Activated CD8-positive, alpha-beta T cell treated with anti-CD3 and anti-CD28 coated beads for 36 hours (primary cell): Measurements from ENCODE around the gene PKLR. TPM values are rescaled to one million over a fixed set of nuclear protein-coding genes. Genes with fewer than 3 reads are reported as not detected.
A peak's percentile ranks its signal among the peaks of the same experiment; 100 is the strongest.

ENCODE experiments used
- ATAC-seq: fragments of 200-7000 bp; cut with Tn5 transposase; one replicate; pipeline ENCODE4 v1.10.0; 2021; ENCODE audit warnings: mild to moderate bottlenecking, moderate library complexity
- CTCF ChIA-PET: fragments of 350-600 bp; sonication (Branson Sonifier 250); formaldehyde crosslinking; loops from one replicate; lab custom pipeline; 2021; ENCODE audit warnings: antibody characterized with exemption; lab: Charles Lee
- POLR2A ChIA-PET: fragments of 350-600 bp; sonication (Branson Sonifier 250); formaldehyde crosslinking; loops from one replicate; lab custom pipeline; 2021; ENCODE audit warnings: antibody characterized with exemption; lab: Charles Lee
- DNase-seq: peaks from one replicate; pipeline ENCODE4 v3.0.0-alpha.2; 2020
- H3K27ac Mint-ChIP-seq: one replicate; pipeline ENCODE4 v1.8.0; 2021; ENCODE audit warnings: mild to moderate bottlenecking, mixed read lengths
- H3K27me3 Mint-ChIP-seq: one replicate; pipeline ENCODE4 v1.8.0; 2021; ENCODE audit warnings: mixed read lengths
- H3K36me3 Mint-ChIP-seq: one replicate; pipeline ENCODE4 v1.8.0; 2021; ENCODE audit warnings: low read depth, mixed read lengths
- H3K4me1 Mint-ChIP-seq: one replicate; pipeline ENCODE4 v1.8.0; 2021; ENCODE audit warnings: low read depth, mixed read lengths
- H3K4me3 Mint-ChIP-seq: one replicate; pipeline ENCODE4 v1.8.0; 2021; ENCODE audit warnings: mild to moderate bottlenecking, moderate library complexity, mixed read lengths
- H3K9me3 Mint-ChIP-seq: one replicate; pipeline ENCODE4 v1.8.0; 2021; ENCODE audit warnings: mixed read lengths
- intact Hi-C: fragments of 100-400 bp; cut with micrococcal nuclease; formaldehyde crosslinking; loops from one replicate; pipeline ENCODE4 v1.10.0; 2022
- total RNA-seq, 2 experiments: library from RNA; stranded (reverse); gene quantifications; one replicate each; pipeline ENCODE4 v1.2.3, GENCODE V29; 2021
- TF ChIP-seq, protein P1 (sequence below): fragments of 200-600 bp; IDR thresholded peaks from one replicate; pipeline ENCODE4 v1.8.0; 2022; ENCODE audit warnings: antibody characterized with exemption, mild to moderate bottlenecking

The PKLR gene
- total RNA-seq, 2 experiments from 2014 or later = not detected

DNA sequence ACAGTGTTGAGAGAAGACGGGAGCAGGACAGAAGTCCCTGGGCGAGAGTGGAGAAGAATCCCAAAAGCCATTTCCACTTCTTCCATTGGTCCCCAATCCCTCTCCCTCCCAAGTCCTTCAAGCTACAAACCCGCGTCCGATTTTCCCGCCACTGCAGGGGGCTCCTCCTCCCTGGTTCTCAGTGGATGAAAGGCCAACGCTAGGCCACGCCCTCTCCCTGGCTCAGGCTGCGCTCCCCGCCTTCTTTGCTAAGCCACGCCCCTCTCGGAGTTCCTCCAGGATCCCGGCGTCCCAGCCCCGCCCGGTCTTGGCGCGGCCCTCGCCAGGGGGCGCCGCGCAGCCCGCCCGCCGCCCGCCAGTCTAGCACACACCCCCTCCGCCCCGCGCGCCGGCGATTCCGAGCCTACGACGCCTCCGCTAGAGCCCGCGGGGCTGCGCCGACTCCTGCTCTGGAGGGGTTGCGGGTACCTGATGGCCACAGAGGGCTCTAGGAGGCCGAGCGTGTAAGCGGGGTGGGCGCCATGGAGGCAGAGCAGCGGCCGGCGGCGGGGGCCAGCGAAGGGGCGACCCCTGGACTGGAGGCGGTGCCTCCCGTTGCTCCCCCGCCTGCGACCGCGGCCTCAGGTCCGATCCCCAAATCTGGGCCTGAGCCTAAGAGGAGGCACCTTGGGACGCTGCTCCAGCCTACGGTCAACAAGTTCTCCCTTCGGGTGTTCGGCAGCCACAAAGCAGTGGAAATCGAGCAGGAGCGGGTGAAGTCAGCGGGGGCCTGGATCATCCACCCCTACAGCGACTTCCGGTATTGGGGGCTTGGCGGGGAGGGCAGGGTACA lies 24.0 kb downstream of the PKLR start, which contains the start of gene HCN3:
HCN3 (plus strand) TSS at position 394 of the 832 bp plus-strand sequence; CDS start at position 522, 128 bp downstream.
- Mint-ChIP-seq H3K27me3 (no peaks in the 10 kb centered on the region), H3K36me3 (peaks cover 7% of the 10 kb centered on the region), H3K27ac (no peak within 1 kb of the TSS), H3K4me3 (peak within 1 kb of the TSS; percentile 54), H3K9me3 (no peaks in the 10 kb centered on the region), H3K4me1 (peaks cover 29% of the 10 kb centered on the region)
- DNase-seq (peak; percentile 96), ATAC-seq (peak; percentile 72)
- intact Hi-C loops = loop anchor here (5.0 kb wide), 1 partner anchor 45 kb away; the partner anchor contains the start of gene RUSC1
- POLR2A ChIA-PET = interaction anchor here (0.7 to 2.1 kb wide), 3 partner anchors 10 to 32 kb away, joined by 3 to 7 read pairs (median 3); no protein-coding TSS in a partner anchor
- TF ChIP-seq, protein P1, sequence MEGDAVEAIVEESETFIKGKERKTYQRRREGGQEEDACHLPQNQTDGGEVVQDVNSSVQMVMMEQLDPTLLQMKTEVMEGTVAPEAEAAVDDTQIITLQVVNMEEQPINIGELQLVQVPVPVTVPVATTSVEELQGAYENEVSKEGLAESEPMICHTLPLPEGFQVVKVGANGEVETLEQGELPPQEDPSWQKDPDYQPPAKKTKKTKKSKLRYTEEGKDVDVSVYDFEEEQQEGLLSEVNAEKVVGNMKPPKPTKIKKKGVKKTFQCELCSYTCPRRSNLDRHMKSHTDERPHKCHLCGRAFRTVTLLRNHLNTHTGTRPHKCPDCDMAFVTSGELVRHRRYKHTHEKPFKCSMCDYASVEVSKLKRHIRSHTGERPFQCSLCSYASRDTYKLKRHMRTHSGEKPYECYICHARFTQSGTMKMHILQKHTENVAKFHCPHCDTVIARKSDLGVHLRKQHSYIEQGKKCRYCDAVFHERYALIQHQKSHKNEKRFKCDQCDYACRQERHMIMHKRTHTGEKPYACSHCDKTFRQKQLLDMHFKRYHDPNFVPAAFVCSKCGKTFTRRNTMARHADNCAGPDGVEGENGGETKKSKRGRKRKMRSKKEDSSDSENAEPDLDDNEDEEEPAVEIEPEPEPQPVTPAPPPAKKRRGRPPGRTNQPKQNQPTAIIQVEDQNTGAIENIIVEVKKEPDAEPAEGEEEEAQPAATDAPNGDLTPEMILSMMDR = peak; percentile 73
- CTCF ChIA-PET = interaction anchor here (0.8 to 18.9 kb wide), 9 partner anchors 10 to 65 kb away, joined by 3 to 232 read pairs (median 4); partner anchors contain the start of genes FDPS and RUSC1

DNA sequence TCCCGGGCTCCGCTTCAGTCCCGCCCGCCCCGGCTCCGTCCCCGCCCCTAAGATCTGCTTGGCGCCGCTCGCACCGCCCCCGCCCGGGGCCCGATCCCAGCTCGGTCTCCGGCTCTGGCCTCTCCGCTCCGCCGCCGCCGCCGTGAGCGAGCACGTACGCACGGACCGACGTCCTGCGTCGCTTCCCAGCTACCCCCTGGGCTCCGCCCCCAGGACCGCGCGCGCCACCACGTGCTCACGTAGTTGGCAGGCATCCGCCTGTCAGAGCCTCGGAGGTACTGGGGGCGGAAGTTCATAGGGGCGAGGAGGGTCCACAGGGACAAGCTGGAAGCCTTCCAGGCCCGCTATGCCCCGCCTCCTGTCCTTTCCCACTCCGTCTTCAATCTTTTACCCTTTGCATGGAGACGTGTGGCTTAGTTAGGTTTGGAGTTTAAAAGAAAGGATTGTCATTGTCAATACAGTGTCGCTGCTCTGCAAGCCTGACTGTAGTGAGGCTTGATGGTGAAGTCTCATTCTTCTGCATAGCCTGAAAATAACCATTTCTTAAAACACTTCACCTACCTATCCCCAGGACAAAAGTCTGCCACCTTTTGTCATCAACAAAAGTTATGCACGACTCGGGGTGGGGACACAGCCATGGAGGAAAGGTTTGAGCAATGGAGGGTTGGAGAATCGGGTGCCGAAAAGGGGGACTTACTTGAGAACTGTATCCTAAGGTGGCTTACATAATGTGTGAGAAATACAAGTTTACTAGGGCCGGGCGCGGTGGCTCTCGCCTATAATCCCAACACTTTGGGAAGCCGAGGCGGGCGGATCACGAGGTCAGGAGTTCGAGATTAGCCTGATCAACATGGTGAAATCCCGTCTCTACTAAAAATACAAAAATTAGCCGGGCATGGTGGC lies 27.6 kb downstream of the PKLR start, which contains the start of gene CLK2:
CLK2 (minus strand) TSS at position 162 of the 903 bp plus-strand sequence. CDS start 2,527 bp downstream, outside the sequence.
- POLR2A ChIA-PET = interaction anchor here (0.8 to 4.5 kb wide), 9 partner anchors 12 to 262 kb away, joined by 3 to 37 read pairs (median 4); partner anchors contain the start of genes ENTREP3, MTX1, SCAMP3 and THBS3
- DNase-seq = peak; percentile 97

DNA sequence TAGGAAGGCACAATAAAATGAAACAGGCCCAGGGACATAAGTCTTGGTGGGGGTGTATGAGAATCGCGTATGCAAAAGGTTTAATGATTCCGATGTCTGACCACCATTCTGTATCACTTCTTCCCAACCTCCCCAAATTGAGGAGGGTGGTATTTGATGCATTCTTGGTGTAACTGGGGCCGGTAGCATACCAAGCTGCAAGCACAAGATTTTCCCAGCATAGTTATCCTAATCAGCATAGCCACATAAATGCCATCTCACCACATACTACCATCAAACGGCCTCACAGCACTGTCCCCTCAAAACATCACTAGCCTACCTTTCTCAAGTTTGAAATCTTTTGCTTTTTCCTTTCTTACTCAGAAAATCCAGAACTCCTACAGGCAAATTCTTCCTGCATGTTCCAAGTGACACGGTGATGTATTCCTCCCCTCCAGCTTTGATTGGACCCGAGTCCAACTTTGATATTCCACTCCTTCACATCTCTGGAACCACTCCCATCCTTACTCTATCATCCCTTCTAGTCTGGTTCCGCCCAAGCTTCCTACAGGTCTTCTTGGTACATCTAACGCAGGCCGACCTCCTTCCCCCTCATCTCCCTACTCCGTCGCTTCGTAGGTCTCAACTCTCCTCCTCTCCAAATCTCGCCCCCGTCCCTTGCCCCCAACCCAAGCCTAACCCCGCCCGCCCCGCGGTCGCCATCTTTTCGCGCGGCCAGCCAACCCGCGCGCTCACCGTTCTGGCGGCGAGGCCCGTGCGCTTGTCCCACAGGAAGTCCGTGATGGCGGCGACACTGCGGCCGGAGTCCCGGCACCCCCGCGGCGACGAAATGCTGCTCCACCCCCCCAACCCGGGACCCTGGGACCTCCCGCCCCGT lies 28.5 kb downstream of the PKLR start:
- ChIA-PET CTCF (interaction anchor here (0.7 to 18.9 kb wide), 9 partner anchors 9 to 319 kb away, joined by 3 to 232 read pairs (median 3); partner anchors contain the start of genes FDPS and SCAMP3), POLR2A (interaction anchor here (0.9 to 4.5 kb wide), 10 partner anchors 11 to 263 kb away, joined by 3 to 37 read pairs (median 4); partner anchors contain the start of genes ENTREP3 and SCAMP3)
- peaks cover 37% of the 10 kb centered on the region for H3K4me1 Mint-ChIP-seq
- peak overlapping the region; percentile 94 for H3K4me3 Mint-ChIP-seq
- intact Hi-C loops = no loop called here
- DNase-seq = no peak
- TF ChIP-seq, protein P1 = no peak
- H3K36me3 Mint-ChIP-seq = peaks cover 46% of the 10 kb centered on the region
- no peaks in the 10 kb centered on the region for H3K9me3 Mint-ChIP-seq
- no peaks in the 10 kb centered on the region for H3K27me3 Mint-ChIP-seq
- H3K27ac Mint-ChIP-seq = peak overlapping the region; percentile 94
- peak; percentile 42 for ATAC-seq

More for the DNA sequence above, 27.6 kb downstream of the PKLR start, which contains the start of gene CLK2:
- H3K4me3 Mint-ChIP-seq = peak within 1 kb of the TSS; percentile 94
- H3K27ac Mint-ChIP-seq = peak within 1 kb of the TSS; percentile 94
- H3K4me1 Mint-ChIP-seq = peaks cover 43% of the 10 kb centered on the region
- intact Hi-C loops = no loop called here
- no peaks in the 10 kb centered on the region for H3K27me3 Mint-ChIP-seq
- TF ChIP-seq, protein P1 = no peak
- peak; percentile 89 for ATAC-seq
- CTCF ChIA-PET = interaction anchor here (0.7 to 18.9 kb wide), 7 partner anchors 15 to 318 kb away, joined by 3 to 232 read pairs (median 5); partner anchors contain the start of gene FDPS
- no peaks in the 10 kb centered on the region for H3K9me3 Mint-ChIP-seq
- H3K36me3 Mint-ChIP-seq = peaks cover 37% of the 10 kb centered on the region

DNA sequence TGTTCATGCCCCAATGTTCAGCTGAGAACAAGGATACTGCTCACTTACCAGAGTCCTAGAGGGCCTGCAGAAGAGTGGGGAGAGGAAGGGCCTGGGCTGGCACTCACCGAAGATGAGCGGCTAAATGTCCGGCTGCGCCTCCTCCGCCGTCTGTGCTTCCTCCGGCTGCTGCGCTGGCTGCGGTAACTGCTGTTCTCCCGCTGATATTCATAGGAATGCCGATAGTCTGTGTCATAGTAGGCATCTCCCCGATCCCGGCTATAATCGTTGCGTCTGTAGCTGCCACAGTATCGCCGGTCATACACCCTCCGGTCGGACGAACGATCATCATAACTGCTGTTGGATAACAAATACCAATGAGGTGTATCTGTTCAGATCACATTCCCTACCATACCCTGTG lies 31.9 kb downstream of the PKLR start:
- H3K36me3 Mint-ChIP-seq = peaks cover 71% of the 10 kb centered on the region
- no peak overlapping the region for H3K27ac Mint-ChIP-seq
- intact Hi-C loops = no loop called here
- no peaks in the 10 kb centered on the region for H3K27me3 Mint-ChIP-seq
- CTCF ChIA-PET = interaction anchor here (18.9 kb wide), 1 partner anchor 20 kb away, joined by 232 read pairs; no protein-coding TSS in a partner anchor
- DNase-seq (no peak), ATAC-seq (no peak)
- no peaks in the 10 kb centered on the region for H3K9me3 Mint-ChIP-seq
- TF ChIP-seq, protein P1 = no peak
- no peak overlapping the region for H3K4me3 Mint-ChIP-seq
- POLR2A ChIA-PET = interaction anchor here (0.9 kb wide), 1 partner anchor 25 kb away, joined by 3 read pairs; no protein-coding TSS in a partner anchor
- H3K4me1 Mint-ChIP-seq = peaks cover 24% of the 10 kb centered on the region
